HG03521 (cell line): ENCODE measurements around the gene LSP1.

ENCODE experiments used
- ATAC-seq: cut with Tn5 transposase; IDR thresholded peaks from one replicate; pipeline ENCODE4 v1.9.1; 2021; ENCODE audit warnings: mild to moderate bottlenecking, moderate library complexity; ENCODE audit not compliant: unreplicated experiment

Gene LSP1

DNA sequence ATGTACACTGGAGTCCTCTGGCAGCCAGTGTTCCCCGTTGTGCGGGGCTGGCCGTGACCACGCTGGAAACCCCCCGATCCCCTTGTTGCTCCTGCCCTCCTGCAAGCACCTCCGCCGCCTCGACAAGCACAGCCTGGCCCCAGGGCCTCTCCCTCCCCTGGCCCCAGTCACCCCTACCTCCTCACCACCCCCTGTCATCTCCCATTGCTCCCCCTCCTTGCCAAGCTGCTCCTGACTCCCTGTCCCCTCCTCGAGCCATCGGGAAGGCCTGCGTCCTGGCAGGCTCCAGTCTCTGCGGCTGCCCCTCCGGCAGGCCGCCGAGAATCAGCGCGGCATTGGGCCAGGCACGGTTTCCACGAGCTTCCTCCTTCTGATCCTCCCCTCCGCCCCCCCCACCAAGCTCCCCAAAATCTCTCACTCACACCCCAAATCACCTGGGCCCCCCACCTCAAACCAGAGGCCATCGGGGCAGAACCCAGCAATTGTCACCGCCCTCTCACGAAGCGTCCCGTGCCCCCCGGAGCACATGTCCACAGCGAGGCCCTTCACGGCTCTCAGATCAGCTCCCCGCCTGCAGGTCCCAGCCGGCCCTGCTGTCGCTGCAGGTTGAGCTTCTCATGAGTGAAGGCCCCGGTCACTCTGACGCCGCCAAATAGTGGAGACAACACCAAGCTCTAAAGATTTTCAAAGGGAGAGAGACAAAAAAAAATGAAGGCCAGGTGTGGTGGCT lies 5.7 kb upstream of the LSP1 start:
- ATAC-seq, result no peak

DNA sequence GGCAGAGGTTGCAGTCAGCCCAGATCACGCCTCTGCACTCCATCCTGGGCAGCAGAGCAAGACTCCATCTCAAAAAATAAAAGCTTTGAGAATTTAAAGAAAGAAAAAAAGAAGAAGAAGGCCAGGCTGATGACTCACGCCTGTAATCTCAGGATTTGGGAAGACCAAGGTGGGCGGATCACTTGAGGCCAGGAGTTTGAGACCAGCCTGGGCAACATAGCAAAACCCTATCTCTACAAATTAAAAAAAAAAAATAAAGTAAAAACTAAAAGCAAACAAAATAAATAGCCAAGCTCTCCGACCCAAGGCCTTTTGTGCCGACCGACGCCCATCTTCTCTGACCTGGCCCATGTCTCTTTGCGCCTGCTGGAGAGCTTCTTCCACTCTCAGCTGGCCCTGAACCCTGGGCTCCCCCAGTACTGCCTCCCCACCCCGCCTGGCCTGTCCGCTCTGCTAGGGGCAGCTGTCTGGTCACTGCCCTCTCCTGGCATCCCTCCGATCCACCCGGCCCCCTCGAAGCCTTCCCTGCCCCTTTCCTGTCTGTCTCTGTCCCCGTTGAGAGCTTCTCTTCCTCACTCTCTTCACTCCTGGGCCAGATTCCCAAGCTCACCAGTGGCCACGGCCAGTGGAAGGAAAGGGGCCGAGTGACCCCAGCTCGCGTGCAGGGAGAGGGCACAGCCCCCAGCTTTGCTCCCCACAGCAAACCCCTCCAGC lies 4.8 kb upstream of the LSP1 start:
- ATAC-seq, result no peak

DNA sequence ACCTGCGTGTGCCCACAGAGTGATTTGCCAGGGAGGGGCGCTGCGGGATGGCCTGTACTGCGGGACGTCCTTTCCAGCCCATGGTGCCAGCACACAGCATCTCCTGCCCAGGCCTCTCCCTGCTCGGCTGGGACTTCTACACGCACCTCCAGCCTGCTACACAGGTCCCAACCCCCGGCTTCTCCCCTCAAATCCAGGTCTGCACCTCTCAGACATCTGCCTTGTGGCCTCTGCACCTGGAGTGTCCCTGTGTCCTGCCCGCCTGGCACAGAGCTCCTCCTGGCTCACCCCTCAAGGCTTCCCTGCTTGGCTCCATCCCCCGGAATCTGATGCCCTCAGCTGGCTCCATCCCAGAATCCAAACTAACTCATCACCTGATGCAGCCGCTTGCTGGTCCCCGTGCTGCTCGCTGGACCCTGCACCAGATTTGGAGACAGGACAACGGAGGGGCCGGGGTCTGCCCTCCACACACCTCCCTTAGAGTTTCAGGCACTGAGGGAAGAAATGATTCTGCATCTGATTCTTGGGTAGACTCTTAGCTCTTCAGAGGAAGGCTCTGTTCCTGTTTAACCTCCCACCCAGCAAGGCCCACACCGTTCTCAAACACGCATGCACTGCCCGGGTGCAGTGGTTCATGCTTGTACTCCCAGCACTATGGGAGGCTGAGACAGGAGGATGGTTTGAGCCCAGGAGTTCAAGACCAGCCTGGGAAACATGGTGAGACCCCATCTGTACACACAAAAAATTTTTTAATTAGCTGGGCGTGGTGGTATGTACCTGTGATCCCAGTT lies 4.0 kb upstream of the LSP1 start:
- ATAC-seq, result no peak

DNA sequence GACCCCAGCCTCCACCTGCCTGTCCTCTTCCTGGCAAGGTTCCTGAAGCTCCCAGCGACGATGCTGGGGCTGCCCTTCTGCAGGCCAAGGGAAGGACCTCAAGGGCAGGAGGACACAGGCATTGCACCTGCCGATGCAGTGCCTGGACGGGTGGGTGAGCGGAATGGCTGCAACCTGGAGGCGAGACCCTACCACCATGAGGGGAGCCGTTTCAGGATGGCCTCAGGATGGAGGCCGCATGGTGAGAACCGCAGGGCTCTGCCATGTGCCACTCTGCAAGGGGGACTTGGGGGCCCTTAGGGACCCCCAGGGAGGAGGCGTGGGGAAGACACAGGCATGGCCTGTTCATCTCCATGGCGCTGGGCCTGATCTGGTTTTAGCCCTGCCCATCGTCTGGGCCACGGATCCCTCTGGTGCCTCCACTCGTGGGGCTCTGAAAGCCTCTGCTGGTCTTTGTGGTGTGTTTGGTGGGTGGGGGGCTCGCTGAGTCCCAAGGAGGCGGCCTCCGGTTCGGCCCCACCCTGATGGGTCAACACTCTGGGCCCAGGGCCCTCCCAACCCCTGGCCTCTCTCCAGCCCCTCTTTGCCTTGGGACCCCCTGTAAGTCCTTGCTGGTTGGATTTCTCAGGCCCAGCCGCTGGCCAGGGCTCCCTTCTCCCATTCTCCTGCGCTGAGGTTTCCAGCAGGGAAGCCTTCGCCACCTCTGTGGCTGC lies 1.3 kb upstream of the LSP1 start:
- no peak for ATAC-seq

DNA sequence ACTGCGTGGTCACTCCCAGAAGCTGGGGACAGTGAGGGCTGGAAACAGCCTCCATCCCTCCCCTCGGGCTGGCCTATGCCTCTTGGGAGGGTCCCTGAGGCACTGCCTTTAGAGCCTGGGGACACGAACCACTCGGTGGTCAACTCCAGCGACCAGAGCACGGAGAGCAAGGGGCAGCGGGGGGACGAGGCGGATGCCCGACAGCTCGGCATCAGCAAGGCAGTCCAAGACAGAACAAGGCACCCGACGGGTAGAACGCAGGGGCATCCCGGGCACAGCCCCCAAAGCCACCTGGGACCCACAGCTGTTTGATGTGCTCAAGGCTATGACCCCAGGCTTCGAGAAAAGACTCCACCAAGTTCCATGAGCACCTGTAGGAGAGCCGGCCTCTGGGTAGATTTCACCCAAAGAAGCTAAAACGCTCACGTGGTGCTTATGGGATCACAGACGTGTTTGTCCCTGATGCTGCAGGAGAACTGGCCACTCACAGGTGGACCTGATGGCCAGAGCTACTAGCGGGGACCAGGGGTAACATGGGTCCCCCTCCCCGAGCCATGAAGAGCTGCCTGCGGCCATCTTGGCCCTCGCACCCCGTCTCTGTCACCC lies 510 bp upstream of the LSP1 start:
- peak; percentile 1 for ATAC-seq

DNA sequence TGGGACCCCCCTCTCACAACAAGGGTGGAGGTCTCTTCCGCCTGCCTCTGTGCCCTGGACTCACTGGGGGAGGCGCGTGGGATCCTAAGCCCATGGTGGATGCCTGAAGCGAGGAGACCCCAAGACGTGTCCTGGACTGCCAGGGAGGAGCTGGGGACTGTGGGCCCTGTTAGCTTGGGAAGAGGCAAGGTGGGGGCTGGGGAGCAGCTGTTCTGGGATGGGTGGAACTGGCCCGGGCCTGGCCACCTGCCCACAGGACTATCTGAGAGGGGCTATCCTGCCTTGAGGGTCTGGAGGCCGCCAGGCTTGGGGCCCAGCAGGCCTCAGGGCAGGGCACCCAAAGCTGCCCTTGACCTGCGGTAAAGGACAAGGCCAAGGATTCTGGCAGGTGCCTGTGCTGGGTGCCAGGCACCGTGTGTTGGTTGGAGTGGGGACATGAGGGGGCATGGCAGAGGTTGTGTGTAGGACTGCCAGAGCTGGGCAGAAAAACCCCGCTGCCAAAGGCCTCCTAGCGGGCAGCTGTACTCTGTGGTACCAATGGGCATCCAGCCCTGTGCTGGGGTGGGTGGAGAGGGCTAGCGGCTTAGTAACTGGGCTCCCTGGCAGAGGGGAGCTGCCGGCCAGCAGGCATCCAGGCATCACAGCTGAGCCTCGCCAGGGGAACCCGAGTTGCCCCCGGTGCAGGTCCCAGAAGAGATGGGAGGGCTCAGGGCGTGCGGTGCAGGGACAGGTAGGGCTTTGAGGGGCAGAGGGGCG lies 670 bp downstream of the LSP1 start:
- ATAC-seq, result no peak

DNA sequence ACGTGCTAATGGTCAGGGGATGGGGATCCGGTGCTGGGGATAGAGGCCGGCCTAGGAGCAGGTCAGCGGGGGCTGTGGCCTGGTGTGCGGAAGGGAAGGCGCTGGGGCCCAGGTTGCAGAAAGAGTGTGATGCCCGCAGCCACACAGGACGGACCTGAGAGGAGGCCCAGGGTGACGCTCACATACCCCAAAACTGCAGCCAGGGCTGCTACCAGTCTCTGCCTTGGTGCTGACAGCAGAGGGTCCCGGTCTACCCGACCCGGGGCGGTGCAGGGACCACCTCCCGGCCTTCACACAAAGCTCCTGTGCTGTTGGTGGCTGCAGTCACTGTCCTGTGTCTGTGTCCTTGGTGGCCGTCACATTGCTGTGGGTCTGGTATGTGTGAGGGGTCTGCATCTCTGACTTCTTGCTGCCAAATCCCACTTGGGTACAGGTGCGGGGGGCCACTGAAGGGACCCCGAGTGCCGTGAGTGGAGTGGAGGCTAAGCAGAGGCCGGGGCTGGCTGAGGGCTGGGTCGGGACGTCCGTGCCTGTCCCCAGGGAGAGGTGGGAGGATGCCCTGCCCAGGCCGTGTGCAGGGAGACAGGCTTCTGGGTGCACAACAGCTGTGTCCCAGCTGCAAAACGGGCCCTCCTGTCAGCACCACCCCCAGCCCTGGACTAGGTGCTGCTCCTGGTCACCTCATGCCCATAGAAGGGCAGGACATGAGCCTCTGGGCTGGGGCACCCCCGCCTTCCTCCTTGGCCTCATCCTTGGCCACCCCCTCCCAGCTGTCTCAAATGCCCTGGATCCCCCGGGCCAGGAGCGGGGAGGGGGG lies 1.5 kb downstream of the LSP1 start:
- peak; percentile 10 for ATAC-seq

DNA sequence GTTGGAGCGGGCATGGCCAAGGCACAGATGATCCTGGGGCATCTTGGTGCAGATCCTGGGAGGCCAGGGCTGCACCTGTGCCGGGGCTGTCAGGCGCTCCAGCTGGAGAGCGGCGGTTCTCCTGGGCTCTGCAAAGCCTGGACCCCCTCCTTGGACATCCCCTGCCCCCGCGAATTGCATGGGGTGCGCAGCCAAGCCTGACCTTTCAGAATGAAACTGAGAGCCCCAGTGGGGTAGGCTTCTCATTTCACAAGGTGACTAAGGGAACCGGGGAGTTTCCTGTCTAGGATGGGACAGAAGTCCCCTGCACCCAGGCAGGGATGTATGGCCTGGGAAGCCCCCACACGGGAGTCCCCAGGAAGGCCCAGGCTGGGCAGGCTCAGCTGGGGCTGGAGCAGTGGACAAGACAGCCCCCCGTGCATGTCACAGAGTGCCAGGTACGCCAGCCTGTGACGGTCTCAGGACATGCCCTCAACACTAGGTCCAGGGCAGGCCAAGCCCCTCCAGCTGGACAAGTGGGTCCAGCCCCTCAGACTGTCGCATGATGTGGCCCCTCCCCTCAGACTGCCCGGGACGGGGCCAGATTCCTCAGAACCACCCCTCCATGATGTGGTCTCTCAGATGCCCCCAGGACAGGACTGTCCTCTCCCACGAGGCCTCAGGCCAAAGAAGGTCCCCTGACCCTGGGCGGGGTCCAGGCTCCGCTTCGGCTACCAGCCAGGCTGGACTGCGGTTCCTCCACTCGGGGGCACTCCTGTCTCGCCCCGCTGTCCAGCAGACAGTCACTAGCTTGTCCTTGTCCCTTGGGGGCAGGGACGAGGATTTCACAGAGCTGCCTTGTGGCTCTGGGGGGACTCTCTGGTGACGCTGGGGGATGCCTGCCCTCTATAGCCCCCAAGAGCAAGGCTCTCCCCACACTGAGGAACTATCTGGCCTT lies 2.3 kb downstream of the LSP1 start:
- peak; percentile 26 for ATAC-seq

DNA sequence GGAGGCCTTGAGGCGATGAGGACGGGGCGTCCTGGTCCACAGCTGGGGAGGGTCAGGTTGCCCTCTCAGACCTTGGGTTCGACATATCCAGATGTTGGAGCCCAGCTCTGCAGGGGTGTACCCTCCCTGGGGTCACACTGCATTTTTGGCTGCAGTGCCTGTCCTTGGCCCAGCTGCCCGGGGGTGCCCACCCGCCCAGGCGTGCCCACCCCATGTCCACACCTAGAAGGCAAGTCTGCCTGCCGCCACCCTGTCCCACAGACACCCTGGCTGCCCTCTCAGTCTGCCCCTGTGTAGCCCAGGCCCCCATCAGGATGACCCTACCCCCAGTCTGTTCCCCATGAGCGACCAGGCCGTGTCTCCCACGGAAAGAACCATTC lies 3.0 kb downstream of the LSP1 start:
- ATAC-seq, result no peak

DNA sequence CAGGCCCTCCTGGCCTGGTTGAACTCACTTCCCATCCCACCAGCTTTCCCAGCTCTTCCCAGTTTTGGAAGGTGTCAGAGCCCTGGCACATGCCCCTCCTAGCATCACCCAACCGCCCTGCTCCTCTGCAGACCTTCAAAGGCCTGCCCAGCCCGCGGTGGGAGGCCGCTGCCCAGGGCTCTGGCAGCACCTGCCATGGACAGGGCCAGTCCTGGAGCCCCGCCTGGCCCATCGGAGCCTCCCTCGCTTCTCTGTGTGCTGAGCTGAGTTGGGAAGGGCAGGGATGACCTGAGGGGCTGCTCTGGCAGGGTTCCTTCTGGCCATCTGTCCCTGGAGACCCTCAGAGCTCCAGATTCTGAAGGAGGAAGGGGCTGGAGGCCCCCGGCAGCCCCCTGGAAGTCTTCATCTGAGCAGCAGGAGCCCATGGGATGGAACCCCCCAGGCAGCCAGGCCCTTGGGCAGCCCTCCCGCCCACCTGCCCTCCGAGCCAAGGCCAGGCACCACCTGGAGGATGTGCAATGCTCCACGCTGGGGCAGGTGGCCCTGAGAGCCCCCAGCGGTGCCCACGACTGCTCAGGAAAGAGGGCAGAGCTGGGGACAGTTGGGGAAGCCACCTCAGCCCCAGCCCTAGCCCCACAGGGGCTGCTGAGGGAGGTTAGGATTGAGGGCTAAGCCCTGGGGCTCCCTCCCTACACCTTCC lies 3.6 kb downstream of the LSP1 start:
- ATAC-seq, result no peak

DNA sequence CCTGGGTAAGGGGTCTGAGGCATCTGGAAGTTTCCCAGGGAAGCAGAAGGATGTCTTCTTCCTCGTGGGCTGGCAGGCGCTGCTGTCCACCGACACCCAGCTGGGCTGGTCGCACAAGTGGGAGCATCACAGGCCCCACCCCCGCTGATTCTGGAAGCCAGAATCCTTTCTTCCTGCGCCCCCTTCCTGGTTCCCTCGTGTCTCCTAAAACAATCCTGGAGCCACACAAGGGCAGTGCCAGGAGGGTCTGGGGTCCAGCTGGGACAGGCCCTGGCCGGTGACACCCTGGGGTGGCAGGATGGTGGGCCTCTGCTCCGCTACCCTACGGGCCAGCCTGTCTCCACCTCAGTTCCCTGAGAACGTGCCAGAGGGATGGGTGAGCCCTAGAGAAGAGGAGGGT lies 4.2 kb downstream of the LSP1 start:
- ATAC-seq, result no peak

DNA sequence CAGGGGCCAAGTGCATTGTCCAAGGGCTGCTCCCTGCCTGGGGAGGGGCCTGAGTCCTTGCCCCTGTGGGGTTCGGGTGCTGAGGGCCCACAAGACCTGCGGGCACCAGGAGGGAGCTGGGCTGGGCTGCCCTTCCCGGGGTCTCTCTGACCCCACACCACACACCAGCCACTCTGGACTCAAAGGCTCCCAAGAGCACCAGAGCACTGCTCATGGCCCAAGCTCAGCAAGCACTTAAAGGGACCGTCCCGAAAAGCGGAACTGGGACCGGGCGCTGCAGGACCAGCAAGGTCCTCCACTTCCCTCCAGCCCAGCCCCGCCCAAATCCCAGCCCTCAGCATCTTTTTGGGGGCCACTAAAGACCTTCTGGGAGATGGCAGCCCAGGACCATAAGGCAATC lies 5.3 kb downstream of the LSP1 start:
- ATAC-seq, result no peak

DNA sequence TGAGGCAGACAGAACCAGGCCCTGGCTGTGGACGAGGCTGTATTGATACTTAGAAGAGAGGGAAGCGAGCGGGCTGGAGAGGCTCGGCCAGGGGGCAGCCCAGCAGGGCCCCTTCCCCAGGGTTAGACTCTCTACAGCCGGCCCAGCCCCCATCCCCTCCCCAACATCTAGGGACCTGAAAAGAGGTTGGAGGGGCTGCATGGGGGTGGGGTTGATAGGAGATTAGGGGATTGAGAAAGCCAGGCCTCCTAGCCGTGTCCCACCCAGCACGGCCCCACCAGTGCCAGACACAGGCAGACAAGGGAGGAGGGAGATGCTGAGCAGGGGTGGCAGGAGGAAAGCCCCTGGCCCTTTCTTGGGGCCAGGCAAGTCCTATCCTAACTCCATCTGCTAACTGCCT lies 5.7 kb downstream of the LSP1 start:
- ATAC-seq, result no peak

DNA sequence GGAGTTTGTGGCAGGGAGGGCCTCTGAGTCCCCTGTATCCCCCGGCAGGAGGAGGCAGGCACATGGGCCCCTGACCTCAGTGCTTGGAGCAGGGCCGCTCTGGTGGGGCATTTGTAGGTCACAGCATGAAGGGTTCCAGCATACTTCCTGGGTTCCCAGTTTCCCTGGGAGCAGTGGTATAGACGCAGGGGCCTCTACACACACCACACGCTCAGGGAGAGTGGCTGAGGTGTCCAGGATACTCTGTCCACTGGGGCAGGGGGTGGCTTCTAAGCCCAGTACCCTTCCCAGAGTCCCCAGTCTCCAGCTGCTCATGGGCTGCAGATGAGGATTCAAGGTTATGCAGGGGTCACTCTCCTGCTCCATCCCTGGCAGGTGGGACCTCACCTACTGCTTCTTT lies 6.1 kb downstream of the LSP1 start:
- no peak for ATAC-seq

DNA sequence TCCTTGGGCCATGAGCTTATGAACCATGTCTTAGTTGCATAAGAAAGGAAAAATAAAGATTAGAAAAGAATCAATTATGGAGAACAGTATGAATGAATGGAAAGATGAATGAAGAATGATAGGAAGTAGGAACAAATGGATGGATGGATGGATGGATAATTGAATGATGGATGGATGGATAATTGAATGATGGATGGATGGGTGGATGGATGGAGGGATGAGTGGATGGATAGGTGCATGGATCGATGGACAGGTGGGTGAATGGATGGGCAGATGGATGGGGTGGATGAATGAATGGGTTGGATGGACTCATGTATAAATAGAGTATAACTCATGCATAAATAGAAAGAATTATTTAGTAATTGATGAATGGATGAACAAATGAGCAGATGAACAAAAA lies 7.2 kb downstream of the LSP1 start:
- ATAC-seq, result no peak

DNA sequence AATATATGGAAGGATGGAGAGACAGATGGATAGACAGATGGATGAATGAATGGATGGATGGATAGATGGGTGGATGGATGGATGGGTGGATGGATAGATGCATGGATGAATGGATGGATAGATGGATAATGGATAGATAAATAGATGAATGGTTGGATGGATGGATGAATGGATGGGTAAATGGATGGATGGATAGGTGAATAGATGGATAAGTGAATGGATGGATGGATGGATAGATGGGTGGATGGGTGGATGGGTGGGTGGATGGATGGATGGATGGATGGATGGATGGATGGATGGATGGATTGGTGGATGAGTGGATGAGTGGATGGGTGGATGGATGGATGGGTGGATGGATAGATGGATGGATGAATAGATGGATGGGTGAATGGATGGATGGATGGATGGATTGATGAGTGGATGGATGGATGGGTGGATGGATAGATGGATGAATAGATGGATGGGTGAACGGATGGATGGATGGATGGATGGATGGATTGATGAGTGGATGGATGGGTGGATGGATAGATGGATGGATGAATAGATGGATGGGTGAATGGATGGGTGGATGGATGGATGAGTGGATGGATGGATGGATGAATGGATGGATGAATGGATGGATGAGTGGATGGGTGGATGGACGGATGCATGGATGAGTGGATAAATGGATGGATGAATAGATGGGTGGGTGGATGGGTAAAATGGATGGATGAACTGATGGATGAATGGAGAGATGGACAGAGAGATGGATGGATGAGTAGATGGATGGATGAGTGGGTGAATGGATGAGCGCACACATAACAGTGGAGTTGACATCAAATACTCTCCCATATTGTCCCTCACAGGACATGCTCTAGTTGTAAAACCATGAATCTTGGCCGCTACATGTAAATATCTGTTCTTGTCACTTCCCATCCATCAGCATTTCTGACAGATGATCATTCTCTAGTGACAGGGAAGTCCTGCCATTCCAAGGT lies 8.8 kb downstream of the LSP1 start:
- ATAC-seq, result no peak
